Activated T-helper 1 cell treated with anti-CD3 and anti-CD28 coated beads, Interleukin-12 subunit alpha, Interleukin-12 subunit beta, Interleukin-2, Interleukin-4 antibody, amounts not matched to agents 30 ng/mL and 10 ng/mL and 1 ng/mL, durations not matched to agents 14 hours and 24 hours and 36 hours (primary cell): Measurements from ENCODE around the gene MRPS22. TPM values are rescaled to one million over a fixed set of nuclear protein-coding genes. Genes with fewer than 3 reads are reported as not detected.

Experiments used
- DNase-seq: peaks from one replicate; pipeline ENCODE4 v3.0.0; 2021; ENCODE audit warnings: low spot score
- H3K27ac Mint-ChIP-seq: one replicate; pipeline ENCODE4 v1.8.0; 2021; ENCODE audit warnings: mild to moderate bottlenecking, mixed read lengths
- H3K27me3 Mint-ChIP-seq: one replicate; pipeline ENCODE4 v1.8.0; 2022; ENCODE audit warnings: mild to moderate bottlenecking, moderate library complexity, mixed read lengths; ENCODE audit not compliant: insufficient read depth
- H3K36me3 Mint-ChIP-seq: one replicate; pipeline ENCODE4 v1.8.0; 2021; ENCODE audit warnings: low read depth, mixed read lengths
- H3K4me1 Mint-ChIP-seq: one replicate; pipeline ENCODE4 v1.8.0; 2021; ENCODE audit warnings: low read depth, mixed read lengths
- H3K4me3 Mint-ChIP-seq: one replicate; pipeline ENCODE4 v1.8.0; 2021; ENCODE audit warnings: mild to moderate bottlenecking, moderate library complexity, mixed read lengths
- H3K9me3 Mint-ChIP-seq: one replicate; pipeline ENCODE4 v1.8.0; 2021; ENCODE audit warnings: mixed read lengths
- intact Hi-C: fragments of 100-400 bp; cut with micrococcal nuclease; formaldehyde crosslinking; loops from one replicate; pipeline ENCODE4 v1.15.1; 2024
- total RNA-seq: library from RNA; stranded (reverse); gene quantifications from 2 replicates; pipeline ENCODE4 v1.2.3, GENCODE V29; 2022

The MRPS22 gene
- total RNA-seq, 1 donor from 2014 or later, result 54.7 TPM

DNA sequence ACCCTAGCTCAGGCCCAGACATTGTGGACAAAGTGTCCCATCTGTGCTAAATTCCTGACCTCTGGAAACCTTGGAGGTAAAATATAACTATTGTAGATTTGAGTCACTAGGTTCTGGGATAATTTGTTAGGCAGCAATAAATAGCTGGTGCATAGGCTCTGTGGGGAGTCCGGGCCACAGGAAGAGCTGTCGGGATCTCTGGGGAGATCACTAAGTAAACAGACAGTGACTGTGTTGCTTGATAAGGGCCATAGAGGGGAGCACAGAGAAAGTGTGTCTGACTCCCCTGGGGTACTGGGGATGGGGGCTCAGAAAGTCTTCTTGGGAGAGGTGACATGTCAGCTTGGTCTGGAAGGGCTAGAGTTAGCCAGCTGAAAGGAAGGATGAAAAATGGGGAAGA lies 37.7 kb upstream of the MRPS22 start:
- intact Hi-C loops, result no loop called here
- H3K27ac Mint-ChIP-seq, result no peak overlapping the region
- DNase-seq, result no peak
- H3K4me3 Mint-ChIP-seq, result no peak overlapping the region
- no peaks in the 10 kb centered on the region for H3K36me3 Mint-ChIP-seq
- no peaks in the 10 kb centered on the region for H3K27me3 Mint-ChIP-seq
- peaks cover 11% of the 10 kb centered on the region for H3K4me1 Mint-ChIP-seq
- H3K9me3 Mint-ChIP-seq, result no peaks in the 10 kb centered on the region

DNA sequence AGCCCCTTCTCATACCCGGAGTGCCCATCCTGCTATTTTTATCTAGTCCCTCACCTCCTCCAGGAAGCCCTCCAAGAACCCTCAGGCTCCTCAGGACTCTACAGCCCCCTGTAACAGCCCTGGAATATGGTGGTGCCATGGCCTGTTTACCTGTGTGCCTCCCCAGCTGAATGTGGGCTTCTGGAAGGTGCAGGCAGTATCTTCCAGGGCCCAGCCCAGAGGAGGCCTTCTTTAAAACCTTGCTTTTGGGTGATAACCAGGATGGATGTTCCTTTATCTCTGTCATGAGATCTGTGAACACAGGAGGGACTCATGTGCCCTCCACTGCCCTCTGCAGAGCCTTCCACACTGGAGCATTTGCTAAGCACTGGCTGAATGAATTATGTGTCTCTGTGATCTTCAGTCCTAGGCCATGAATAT lies 36.7 kb upstream of the MRPS22 start:
- no peak for DNase-seq
- intact Hi-C loops, result no loop called here
- Mint-ChIP-seq H3K9me3 (no peaks in the 10 kb centered on the region), H3K4me1 (peaks cover 9% of the 10 kb centered on the region), H3K4me3 (no peak overlapping the region), H3K36me3 (no peaks in the 10 kb centered on the region), H3K27ac (no peak overlapping the region), H3K27me3 (no peaks in the 10 kb centered on the region)

DNA sequence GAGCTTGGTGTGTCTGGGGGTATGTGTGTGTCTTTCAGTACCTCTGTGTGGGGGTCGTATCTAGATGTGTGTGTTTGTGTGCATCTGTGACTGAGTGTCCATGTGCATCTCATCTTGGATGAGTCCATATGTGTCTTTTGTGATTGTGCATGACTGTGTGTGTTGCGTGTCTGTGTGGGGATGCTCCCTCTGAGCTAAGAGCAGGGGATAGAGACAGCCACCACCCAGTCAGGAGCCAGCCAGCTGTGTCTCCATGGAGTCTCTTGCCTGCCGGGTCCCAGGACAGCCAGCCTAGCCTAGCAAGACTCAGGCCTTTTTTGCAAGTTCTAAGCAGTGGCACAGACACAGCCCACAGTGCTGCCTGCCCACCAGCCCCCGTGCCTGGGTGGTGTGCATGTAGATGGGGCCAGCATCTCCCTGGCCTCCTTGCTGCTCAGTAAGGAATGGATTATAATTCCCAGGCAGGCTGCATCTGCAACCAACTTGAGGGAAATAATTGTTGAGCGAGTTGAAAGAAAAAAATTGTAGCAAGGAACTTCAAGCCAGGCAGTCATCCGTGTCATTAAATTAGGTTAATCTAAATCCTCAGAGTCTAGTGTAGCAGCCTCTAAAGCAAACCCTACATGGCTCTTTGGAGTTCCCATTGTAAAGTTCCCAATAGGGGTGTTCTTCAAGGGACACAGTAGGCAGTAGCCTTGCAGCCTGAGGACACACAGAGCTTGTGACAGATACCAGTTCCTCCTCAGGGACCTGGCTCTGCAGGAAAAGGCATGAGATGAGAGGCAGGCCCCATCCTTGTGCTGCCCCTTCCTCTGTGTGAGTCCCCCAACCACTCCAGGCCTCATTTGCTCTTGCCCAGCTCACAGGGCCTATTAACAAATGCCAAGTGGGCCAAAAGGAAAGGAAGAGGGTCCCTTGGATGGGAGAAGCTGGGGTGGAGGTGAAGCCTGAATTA lies 35.9 kb upstream of the MRPS22 start:
- Mint-ChIP-seq H3K4me1 (peaks cover 1% of the 10 kb centered on the region), H3K27me3 (no peaks in the 10 kb centered on the region), H3K27ac (no peak overlapping the region), H3K9me3 (no peaks in the 10 kb centered on the region), H3K36me3 (no peaks in the 10 kb centered on the region), H3K4me3 (no peak overlapping the region)
- no peak for DNase-seq
- intact Hi-C loops, result no loop called here

DNA sequence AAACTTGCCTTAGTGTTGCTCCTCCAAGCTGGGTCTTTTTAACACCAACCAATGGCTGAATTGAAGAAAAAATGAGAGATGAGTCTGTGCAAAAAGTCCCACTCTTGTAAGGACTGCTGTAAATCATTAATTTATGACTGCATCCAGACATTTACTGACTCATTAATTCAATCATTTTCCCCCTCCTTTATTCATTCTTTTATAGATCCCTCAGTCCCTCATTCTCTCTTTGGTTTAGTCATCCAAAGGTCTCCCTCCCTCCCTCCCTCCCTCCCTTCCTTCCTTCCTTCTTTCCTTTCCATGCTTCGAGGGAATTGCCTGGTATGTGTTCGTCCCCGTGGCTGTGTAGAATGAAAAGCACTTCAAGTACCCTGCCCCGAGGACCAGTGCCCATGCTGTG lies 35.3 kb upstream of the MRPS22 start:
- H3K4me1 Mint-ChIP-seq, result no peaks in the 10 kb centered on the region
- H3K4me3 Mint-ChIP-seq, result no peak overlapping the region
- intact Hi-C loops, result no loop called here
- no peaks in the 10 kb centered on the region for H3K36me3 Mint-ChIP-seq
- no peaks in the 10 kb centered on the region for H3K27me3 Mint-ChIP-seq
- DNase-seq, result no peak
- H3K27ac Mint-ChIP-seq, result no peak overlapping the region
- no peaks in the 10 kb centered on the region for H3K9me3 Mint-ChIP-seq

DNA sequence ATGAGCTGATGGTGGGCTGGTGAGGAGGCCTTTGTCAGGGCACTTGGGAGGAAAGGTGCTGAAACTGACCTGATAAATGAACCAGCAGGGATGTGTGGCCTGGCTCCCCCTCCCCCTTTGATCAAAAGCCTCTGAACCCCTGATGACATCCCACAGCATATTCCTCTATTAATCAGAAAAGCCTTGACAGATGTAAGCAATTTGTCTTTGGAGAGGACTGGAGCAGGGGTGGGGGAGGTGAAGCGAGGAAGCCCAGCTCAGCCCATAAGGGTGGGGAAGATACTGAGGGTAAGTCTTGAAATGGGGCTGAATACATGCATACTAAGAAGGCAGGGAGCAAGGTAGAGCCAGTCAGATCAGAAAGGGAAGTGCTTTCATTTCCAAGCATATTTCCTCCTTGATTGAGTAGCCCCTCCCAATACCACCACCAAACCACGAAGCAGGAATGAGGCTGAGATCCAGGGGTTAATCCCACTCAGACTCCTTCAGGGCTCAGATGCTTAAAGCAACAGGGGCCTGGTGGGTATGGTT lies 34.7 kb upstream of the MRPS22 start:
- no peak for DNase-seq
- no peaks in the 10 kb centered on the region for H3K27me3 Mint-ChIP-seq
- intact Hi-C loops, result no loop called here
- no peaks in the 10 kb centered on the region for H3K36me3 Mint-ChIP-seq
- H3K4me1 Mint-ChIP-seq, result no peaks in the 10 kb centered on the region
- no peak overlapping the region for H3K27ac Mint-ChIP-seq
- no peaks in the 10 kb centered on the region for H3K9me3 Mint-ChIP-seq
- H3K4me3 Mint-ChIP-seq, result no peak overlapping the region

DNA sequence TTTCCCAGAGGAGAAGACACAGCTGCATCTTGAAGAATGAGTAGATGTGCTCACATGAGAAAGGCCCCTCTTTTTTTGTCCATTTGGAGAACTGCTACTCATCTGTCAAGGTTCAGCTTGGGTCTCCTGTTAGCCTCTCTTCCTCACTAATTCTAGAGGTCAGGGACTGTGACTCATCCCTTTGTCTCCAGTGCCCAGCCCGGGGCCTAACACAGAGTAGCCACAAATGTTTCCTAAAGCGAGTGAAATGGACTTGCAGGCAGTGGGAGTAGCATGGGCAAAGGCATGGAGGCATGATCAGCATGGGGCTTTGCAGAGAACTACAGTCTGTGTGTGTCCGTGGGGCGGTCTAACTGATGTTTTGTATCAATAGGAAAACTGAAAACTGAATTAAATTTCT lies 33.9 kb upstream of the MRPS22 start:
- Mint-ChIP-seq H3K4me1 (no peaks in the 10 kb centered on the region), H3K27ac (no peak overlapping the region), H3K9me3 (no peaks in the 10 kb centered on the region), H3K4me3 (no peak overlapping the region), H3K27me3 (peaks cover 3% of the 10 kb centered on the region), H3K36me3 (no peaks in the 10 kb centered on the region)
- DNase-seq, result no peak
- intact Hi-C loops, result no loop called here

DNA sequence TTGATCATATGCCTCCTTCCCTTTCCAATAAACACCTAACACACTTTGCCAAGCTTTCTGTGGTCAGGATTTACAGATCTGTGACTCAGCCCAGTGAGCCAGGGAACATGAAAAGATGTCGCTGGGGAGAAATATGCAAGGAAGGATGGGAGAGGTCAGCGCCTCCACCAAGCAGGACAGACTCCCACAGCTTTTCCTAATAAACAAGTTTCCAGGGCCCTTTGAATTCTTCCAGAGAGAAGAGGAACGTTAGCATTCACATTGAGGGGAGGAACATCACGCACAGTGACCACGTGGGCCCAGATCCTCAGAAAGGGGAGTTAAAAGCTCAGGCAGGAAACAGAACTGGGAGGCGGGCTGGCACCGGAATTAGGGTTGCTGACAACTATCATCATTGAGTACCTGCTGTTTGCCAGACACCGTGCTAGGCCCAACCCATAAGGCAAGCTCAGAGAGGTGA lies 33.3 kb upstream of the MRPS22 start:
- Mint-ChIP-seq H3K4me3 (no peak overlapping the region), H3K27me3 (peaks cover 4% of the 10 kb centered on the region), H3K4me1 (no peaks in the 10 kb centered on the region), H3K27ac (no peak overlapping the region), H3K36me3 (no peaks in the 10 kb centered on the region), H3K9me3 (no peaks in the 10 kb centered on the region)
- intact Hi-C loops, result no loop called here
- DNase-seq, result no peak

DNA sequence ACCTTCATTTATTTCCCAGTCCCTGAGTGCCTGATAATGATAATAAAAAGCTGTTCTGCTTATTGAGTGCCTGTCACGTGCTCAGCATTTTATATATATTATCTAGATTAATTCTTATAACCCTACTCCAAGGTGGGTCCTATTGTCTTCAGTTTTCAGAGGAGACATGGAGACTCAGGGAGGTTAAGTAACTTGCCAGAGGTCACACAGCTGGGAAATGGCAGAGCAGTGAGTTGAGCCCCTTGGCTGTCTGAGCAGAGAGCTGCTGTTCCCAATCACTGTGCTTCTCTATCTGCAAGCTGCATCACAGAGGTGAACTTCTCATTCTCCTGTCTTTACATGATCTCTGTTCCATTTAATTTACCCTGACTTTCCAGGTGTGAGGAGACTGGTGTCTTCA lies 32.3 kb upstream of the MRPS22 start:
- intact Hi-C loops, result no loop called here

DNA sequence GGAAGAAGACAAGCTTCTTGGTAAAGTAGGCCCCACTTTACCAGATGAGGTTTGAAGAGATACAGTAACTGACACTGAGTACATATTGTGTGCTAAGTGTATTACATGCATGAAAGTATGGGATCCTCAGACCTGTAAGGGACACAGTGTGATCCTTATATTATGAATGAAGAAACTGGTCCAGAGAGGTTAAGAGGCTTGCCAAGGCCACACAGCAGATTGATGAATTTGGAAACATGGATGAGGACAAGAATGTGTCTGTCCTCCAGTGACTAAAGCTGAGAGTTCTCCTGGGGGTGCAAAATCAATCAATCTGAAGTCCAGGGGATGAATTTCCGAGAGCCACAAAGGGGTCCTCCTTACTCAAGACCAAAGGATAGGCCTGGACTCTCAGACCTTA lies 31.4 kb upstream of the MRPS22 start:
- Mint-ChIP-seq H3K27ac (no peak overlapping the region), H3K9me3 (no peaks in the 10 kb centered on the region), H3K4me3 (no peak overlapping the region), H3K36me3 (no peaks in the 10 kb centered on the region), H3K27me3 (peaks cover 4% of the 10 kb centered on the region), H3K4me1 (no peaks in the 10 kb centered on the region)
- DNase-seq, result no peak
- intact Hi-C loops, result no loop called here

More for the DNA sequence above, 32.3 kb upstream of the MRPS22 start:
- Mint-ChIP-seq H3K9me3 (no peaks in the 10 kb centered on the region), H3K27ac (no peak overlapping the region), H3K36me3 (no peaks in the 10 kb centered on the region), H3K4me1 (no peaks in the 10 kb centered on the region), H3K27me3 (peaks cover 4% of the 10 kb centered on the region), H3K4me3 (no peak overlapping the region)
- no peak for DNase-seq

DNA sequence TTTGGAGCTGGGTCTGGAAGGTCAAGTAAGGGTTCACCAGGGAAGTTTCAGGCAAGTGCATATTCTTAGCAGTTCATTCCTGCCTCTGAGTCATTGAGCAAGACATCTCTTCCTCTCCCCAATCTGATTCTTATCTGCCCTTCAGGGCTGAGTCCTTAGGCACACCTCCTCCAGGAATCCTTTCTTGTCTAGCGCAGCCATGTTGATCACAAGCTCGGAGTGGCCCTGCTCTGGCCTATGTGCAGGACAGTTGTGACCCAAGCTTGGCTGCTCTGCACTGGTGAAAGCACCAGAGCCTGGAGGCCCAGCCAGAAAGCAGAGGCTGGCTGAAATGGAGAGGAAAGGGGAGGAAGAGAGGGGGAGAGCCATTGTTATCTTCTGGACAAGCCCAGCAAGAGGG lies 30.9 kb upstream of the MRPS22 start:
- H3K4me3 Mint-ChIP-seq, result no peak overlapping the region
- intact Hi-C loops, result no loop called here
- no peak overlapping the region for H3K27ac Mint-ChIP-seq
- H3K36me3 Mint-ChIP-seq, result no peaks in the 10 kb centered on the region
- no peaks in the 10 kb centered on the region for H3K9me3 Mint-ChIP-seq
- H3K4me1 Mint-ChIP-seq, result no peaks in the 10 kb centered on the region
- H3K27me3 Mint-ChIP-seq, result peaks cover 4% of the 10 kb centered on the region
- no peak for DNase-seq

DNA sequence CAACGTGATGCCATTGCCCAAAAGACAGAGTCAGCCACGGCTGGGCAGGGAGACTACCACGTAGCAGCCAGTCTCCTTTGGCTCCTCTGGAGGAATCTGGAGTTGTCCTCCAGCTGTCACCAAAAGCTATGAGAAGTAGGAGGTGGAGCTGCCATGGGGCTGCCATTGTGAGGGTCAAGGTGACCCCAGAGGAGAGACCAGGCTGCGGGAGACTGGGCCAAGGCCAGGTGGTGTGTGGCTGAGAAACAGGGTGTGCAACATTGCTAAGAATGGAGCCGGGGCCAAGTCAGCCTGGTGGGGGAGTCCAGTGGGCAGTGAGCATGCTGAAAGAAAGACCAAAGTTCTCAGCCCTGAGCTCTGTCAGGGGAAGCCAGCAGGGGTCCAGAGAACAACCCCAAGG lies 29.9 kb upstream of the MRPS22 start:
- Mint-ChIP-seq H3K9me3 (no peaks in the 10 kb centered on the region), H3K4me1 (no peaks in the 10 kb centered on the region), H3K27me3 (peaks cover 4% of the 10 kb centered on the region), H3K36me3 (no peaks in the 10 kb centered on the region), H3K4me3 (no peak overlapping the region), H3K27ac (no peak overlapping the region)
- intact Hi-C loops, result no loop called here
- DNase-seq, result no peak

DNA sequence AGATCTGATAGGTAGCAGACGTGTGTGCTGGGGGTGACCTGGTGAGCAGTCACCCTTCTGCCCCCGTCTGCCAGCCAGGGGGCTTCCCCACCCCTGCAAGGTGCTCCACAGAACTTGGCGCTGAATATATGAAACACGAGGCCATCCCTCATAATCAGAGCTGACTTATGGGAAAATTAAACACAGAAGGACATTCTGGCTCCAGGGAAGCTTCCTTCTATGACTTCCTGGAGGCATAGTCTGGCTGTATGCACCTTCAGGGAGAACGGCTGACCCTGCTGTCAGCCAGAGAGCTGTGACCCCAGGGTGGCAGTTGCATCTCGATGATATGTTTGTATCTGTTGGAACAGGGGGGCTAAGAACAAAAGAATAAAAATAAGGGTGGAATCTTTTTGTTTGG lies 26.6 kb upstream of the MRPS22 start:
- Mint-ChIP-seq H3K4me1 (no peaks in the 10 kb centered on the region), H3K36me3 (no peaks in the 10 kb centered on the region), H3K27me3 (peaks cover 16% of the 10 kb centered on the region), H3K9me3 (no peaks in the 10 kb centered on the region), H3K4me3 (no peak overlapping the region), H3K27ac (no peak overlapping the region)
- intact Hi-C loops, result no loop called here
- DNase-seq, result no peak

DNA sequence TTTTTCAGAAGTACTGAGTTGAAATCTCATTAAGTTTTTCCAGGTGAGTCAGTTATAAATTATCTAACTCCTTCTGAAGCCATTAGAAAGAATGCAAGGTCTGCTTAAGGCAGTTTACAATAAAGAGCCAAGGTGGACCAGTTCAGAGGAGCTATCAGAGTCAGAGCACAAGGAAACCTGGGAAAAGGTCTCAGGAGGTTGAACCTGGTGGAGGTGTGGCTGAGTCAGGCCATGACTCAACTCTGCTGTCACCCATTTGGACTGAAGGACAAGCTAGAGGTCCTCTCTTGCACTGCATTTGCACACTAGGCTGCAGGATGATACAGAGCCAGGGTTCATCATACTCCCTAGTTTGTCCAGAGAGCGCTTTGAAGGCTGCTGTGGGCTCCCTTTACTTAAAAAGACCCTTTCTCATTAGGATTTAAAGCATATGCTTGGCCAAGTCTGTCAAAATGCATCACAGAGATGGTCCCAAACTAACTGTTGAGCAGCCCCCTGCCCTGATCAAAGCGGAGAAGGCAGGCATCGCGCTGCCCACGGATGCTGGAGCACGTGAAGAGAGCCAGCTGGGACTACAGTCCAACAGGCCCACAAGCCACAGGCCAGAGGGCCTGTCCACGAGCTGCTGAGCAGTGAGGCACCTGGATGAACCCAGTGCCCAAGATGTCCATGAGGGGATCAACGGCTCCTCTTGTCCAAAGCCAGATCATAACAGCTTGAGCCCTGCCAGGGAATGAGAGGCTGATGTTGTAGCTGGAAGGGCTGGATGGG lies 26.0 kb upstream of the MRPS22 start:
- no peak for DNase-seq
- Mint-ChIP-seq H3K27me3 (peaks cover 19% of the 10 kb centered on the region), H3K36me3 (no peaks in the 10 kb centered on the region), H3K4me3 (no peak overlapping the region), H3K9me3 (no peaks in the 10 kb centered on the region), H3K27ac (no peak overlapping the region), H3K4me1 (no peaks in the 10 kb centered on the region)
- intact Hi-C loops, result no loop called here
